SW480 (cell line): ENCODE data around the gene GNPTAB.

ENCODE experiments used
- DNase-seq: peaks from one replicate; pipeline ENCODE4 v3.0.0-alpha.2; 2016; ENCODE audit warnings: low spot score

Gene GNPTAB

GRCh38 chr12:101804409-101804808 lies 26.4 kb downstream of the GNPTAB start:
- DNase-seq = no peak

GRCh38 chr12:101803978-101804377 lies 26.8 kb downstream of the GNPTAB start:
- no peak for DNase-seq

GRCh38 chr12:101802486-101802885 lies 28.3 kb downstream of the GNPTAB start:
- no peak for DNase-seq

- DNase-seq = no peak
These were observed 31.0 kb downstream of the GNPTAB start for GRCh38 chr12:101799774-101800173.

GRCh38 chr12:101795786-101796185 lies 35.0 kb downstream of the GNPTAB start:
- DNase-seq = no peak

- no peak for DNase-seq
These were observed 35.7 kb downstream of the GNPTAB start for GRCh38 chr12:101795013-101795412.

- DNase-seq = no peak
These were observed 36.2 kb downstream of the GNPTAB start for GRCh38 chr12:101794574-101794973.

GRCh38 chr12:101793401-101793800 lies 37.4 kb downstream of the GNPTAB start:
- no peak for DNase-seq

- DNase-seq = no peak
These were observed 38.5 kb downstream of the GNPTAB start for GRCh38 chr12:101792046-101792931.

GRCh38 chr12:101789171-101789570 lies 41.6 kb downstream of the GNPTAB start:
- no peak for DNase-seq

GRCh38 chr12:101785671-101786070 lies 45.1 kb downstream of the GNPTAB start:
- DNase-seq = no peak

GRCh38 chr12:101784376-101784775 lies 46.4 kb downstream of the GNPTAB start:
- no peak for DNase-seq

GRCh38 chr12:101783838-101784237 lies 46.9 kb downstream of the GNPTAB start:
- no peak for DNase-seq

- DNase-seq = no peak
These were observed 47.6 kb downstream of the GNPTAB start for GRCh38 chr12:101783150-101783549.

- DNase-seq = no peak
These were observed 48.5 kb downstream of the GNPTAB start for GRCh38 chr12:101782273-101782731.

GRCh38 chr12:101781834-101782233 lies 48.9 kb downstream of the GNPTAB start:
- DNase-seq = no peak

- no peak for DNase-seq
These were observed 50.2 kb downstream of the GNPTAB start for GRCh38 chr12:101780599-101780998.

- DNase-seq = no peak
These were observed 51.1 kb downstream of the GNPTAB start for GRCh38 chr12:101779626-101780025.

- DNase-seq = no peak
These were observed 51.6 kb downstream of the GNPTAB start for GRCh38 chr12:101779200-101779599.

- no peak for DNase-seq
These were observed 52.8 kb downstream of the GNPTAB start for GRCh38 chr12:101777978-101778377.

GRCh38 chr12:101777485-101777884 lies 53.3 kb downstream of the GNPTAB start:
- DNase-seq = no peak

- no peak for DNase-seq
These were observed 54.9 kb downstream of the GNPTAB start for GRCh38 chr12:101775816-101776215.

- peak; percentile 59 for DNase-seq
These were observed 57.1 kb downstream of the GNPTAB start for GRCh38 chr12:101773650-101774162.
